CMK (cell line): ENCODE data around the gene TXNDC11.

Experiments
- DNase-seq: peaks from one replicate; pipeline ENCODE4 v3.0.0-alpha.2; 2010; ENCODE audit warnings: low read depth

The TXNDC11 gene

DNA sequence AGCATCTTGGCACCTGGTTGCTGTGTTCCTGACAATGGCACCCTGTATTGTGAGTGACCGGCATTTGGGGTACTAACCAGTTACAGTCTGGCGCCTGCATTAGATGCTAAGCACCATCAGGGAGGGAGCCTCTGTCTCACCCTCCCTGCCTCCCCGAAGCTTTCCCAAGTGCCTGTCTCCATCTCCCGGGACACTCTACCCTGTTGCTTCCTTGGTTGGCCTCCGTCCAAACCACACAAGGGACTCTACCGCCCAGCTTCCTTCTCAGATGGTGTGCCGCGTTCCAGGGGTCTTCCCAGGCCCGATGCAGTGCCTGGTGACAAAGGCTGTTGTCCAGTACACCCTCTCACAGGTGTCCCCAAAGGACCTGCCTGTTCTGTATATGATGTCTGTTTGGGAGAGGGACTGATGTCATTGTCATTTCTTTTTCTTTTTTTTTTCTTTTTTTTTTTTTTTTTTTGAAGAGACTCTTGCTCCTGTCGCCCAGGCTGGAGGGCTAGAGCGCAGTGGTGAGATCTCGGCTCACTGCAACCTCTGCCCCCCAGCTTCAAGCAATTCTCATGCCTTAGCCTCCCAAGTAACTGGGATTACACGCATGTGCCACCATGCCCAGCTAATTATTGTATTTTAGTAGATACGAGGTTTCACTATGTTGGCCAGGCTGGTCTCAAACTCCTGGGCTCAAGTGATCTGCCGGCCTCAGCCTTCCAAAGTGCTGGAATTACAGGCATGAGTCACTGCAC, 67.7 kb downstream of the TXNDC11 start:
- no peak for DNase-seq

DNA sequence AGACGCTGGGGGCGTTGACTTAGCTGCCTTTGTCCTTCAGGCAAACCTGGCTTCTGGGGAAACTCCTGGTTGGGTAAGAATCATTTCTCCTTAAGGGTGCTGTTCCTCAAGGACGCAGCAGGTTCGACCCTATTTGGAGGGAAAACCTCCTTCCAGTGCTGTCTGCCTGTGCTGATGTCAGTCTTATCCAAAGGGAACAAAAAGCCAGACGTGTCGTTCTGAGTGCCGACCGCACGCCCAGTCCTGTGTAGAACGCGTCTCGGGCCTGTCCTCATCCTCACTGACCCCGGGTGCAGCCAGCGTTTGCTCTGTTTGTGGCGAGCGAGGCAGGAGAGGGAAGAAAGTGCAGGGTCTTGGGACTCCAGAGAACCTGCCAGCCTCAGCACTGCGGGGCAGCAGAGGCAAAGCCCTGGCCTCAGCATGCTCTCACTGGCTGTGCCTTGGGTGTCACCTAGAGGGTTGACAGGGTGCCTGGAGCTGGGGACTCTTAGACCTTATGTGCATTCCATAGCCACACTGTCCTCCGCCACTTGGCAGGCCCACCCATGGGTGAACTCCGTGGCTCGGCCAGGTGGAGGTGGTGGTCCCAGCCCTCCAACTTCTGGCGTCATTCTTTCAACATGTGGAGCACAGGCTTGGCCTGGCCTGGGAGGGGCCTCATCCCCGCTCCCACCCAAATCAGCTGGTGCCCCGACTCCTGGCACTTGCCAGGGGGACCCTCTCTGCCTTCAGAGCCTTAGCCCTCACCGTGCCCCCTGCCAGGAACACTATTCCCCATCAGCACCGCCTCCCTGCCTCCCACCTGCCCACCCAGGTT, 68.4 kb downstream of the TXNDC11 start:
- DNase-seq = no peak

DNA sequence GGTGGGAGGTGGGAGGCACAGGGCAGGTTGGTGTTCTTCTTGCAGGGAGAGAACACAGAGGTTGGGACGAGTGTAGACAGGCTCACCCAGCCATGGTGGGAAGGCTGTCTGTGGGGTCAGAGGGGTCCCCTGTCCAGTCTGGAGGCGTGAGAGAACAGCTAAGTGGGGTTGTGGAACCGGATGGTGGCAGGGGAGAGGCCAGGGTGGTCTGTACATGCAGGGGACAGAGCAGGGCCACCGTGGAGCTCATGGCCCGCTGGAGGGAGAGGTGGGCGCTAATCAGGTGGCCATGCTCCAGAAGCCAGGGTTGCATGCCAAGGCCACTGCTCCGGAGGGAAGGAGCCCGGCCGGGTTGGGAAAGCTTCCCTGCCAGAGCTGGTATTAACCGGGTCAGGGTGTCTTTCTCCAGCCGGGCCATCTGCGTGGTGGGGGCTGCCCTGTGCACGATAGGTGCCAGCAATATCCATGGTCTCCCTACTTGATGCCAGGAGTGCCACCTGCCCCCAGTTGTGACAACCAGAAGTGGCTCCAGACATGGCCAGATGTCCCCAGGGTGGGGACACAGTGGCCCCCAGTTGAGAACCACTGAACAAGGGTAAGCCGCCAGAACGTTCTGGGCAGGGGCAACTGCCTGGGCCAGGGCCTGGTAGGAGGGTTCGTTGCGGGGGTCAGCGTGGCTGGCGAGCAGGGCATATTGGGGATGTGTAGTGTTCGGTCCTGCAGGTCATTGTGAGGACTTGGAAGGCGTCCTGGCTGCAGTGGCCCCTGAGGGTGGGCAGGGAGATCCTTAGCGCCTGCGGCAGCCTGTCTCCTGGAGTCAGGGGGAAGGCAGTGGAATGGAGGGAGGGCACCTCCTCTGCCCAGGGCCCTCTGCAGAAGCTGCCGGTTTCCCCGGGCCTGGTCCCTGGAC, 69.3 kb downstream of the TXNDC11 start:
- DNase-seq = no peak

DNA sequence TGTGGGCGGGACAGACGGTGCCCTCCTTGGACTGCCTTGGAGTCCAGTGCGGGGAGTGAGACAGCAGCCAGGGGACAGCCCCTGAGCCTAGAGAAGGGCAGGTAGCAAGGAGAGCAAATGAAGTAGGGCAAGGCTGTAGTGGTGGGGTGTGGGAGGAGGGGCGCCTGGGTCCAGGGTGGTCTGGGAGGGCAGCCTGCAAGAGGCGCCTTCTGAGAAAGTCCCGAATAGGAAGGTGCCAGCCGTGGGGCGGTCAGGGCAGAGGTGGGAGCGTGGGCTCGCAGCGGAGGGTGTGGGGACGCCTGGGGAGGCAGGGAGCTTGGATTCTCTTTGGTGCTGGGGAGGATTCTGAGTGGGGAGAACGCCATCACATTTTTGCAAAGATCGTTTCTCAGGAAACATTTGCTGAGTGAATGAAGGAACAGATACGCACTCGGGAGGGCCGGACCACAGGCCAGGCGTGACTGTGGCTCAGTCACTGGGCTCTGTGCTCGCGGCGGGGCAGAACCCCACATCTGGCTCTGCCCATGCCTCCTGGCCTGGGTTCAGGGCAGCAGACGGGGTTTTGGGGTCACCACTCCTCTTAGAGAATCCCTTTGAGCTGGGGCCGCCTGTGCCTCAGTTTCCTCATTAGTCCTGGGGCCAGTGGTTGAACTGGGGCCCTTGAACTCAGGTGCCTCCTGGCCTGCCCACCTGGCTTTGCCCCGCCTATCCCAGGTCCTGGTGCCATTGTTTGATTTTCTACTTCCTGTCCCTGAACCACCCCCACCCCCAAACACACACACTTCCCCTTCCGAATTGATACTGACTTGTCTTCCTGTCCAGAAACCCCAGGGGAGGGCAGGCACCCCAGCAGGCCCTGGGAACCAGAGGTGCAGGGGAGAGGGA, 70.2 kb downstream of the TXNDC11 start:
- DNase-seq = peak; percentile 68

DNA sequence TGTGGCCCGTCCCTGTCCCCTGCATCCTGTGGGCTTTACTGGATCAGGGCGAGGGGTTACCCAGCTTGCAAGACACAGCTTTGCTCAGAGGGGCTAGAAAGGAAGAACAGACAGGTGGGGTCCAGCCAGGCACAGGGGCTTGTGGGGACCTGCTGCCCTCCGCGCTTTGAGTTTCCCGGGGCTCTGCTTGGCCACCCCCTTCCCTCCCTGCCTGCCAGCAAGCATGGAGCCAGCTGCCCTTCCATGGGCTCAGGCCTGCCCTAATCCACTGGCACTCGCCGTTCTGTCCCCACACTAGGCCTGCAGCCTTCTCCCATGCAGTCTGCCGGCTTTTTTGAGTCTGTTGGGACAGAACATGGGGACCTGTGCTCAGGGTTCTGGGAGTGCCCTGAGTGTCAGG, 71.0 kb downstream of the TXNDC11 start:
- DNase-seq = no peak

DNA sequence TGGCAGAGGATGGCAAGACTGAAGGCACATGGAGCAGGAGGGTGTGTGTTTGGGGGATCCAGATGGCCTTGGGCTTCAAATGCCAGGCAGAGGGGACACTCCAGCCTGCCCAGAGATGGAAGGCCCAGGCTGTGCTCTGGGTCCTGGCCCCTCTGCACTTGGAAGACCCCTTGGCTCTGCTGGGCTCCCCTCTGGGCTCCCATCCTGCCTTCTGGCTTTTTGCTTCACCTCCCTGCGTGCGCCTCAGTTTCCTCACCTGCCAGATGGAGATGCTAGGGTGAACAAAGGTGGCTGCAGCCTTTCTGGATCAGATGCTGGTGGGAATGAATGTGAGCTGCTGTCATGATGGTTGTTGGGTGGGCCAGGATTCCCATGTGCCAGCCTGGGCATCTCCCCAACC, 71.4 kb downstream of the TXNDC11 start:
- DNase-seq = no peak

DNA sequence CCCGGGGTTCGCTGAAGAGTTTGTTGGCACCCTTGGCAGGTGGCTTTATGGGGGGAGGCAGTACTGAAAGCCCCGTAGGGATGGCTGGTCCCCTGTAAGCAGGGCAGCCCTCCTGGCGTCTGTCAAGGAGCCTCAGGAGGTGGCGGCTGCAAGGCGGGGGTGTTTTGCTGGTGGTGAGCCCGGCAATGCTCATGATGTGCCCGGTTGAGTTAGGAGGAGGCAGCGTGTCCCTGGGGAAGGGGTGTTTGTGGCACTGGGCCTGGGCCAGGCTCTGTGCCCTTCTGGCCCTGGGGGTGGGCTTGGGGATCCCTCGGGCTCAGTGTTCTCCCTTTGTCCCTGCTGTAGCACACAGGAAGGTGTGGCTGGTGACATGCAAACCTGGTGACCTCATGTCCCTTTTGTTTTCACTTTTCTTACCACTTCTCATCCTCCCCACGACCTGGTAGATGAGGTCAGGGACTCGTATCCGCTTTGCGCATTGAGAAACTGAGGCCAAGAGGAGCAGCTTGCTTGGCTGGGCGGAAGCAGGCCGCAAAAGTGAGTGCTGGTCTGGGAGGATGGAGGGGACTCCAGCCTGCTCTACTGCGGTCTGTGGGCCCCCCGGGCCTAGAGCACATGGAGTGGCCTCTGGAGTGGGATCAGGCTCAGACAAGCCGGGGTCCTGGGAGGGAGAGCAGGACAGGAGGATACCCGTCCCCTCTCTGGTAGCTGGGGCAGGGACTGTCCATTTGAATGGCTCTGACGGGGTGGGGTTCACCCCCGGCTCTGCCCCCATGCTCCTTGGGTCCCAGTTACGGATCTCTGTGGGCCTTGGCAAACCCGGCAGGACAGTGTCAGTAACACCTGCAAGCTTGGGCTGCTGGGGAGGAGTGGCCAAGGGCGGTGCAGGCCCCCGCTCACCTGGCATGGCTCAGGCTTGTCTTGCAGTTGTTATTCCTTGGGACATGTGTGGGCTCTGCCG, 72.2 kb downstream of the TXNDC11 start:
- DNase-seq = no peak

DNA sequence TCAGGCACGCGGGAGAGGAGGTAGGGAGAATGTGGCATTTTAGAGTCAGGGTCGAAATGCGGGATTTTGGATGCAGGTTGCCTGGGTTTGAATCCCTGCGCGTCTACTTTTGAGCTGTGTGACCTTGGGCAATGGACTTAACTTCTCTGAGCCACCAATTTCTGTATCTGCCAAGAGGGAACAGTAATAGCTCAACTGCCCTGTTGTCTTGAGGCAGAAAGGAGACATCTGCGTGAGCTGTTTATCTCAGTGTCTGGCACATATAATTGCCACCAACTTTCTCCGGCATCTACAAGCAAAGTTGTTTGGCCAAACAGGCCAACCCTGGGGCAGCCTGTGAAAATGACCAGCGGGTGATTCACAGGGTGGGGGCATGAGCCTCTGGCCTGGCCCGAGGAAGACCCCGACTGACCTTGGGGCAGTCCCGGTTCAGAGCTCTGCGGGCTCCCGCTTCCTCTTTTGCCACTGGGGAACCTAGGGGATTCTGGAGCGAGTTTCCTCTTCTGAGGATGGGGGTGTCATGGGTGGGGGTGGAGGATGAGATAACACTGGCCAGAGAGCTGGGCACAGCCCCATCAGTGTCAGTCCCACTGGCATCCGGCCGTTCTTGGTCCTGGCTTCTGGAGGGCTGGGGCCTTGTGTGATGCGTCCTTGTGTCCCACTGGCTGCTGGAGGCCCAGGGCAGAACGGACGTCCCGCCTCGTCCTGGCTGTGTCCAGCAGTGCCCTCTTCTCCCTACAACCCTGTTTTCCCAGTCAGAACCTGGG, 73.1 kb downstream of the TXNDC11 start:
- DNase-seq = peak; percentile 74

DNA sequence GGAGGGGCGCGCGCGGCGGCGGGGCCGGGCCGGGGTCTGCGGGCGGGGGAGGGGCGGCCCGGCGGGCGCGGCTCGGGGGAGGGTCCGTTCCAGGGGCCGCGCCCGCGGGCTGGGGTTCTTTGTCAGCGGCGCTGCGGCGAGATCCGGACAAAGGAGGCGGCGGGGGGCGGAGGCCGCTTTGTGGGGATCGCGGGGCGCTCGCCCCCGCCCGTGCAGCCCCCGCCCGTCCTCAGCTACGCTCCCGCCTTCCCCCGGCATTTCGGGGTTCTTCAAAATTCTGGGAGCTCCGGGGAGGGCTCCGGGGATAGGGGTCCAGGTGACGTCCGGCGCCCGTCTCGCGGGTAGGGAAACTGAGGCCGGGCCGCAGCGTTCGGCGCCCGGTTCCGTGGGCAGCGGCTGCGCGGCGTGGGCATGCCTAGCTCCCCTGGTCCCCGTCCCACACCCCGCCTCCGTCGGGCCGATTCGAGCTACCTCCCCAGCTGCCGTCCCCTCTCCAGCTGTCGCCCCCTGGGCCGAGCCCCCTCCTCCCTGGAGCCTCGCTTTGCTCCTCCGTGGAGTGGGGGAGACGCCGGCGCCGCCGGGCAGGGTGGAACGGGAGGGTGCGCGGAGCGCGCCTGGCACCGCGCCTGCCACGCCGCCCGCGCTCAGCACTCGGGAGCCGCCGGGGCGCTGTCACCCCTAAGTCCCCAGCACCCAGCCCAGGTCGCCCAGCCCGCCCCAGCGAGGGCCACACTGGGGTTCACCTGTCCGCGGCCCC, 73.9 kb downstream of the TXNDC11 start:
- DNase-seq = no peak

DNA sequence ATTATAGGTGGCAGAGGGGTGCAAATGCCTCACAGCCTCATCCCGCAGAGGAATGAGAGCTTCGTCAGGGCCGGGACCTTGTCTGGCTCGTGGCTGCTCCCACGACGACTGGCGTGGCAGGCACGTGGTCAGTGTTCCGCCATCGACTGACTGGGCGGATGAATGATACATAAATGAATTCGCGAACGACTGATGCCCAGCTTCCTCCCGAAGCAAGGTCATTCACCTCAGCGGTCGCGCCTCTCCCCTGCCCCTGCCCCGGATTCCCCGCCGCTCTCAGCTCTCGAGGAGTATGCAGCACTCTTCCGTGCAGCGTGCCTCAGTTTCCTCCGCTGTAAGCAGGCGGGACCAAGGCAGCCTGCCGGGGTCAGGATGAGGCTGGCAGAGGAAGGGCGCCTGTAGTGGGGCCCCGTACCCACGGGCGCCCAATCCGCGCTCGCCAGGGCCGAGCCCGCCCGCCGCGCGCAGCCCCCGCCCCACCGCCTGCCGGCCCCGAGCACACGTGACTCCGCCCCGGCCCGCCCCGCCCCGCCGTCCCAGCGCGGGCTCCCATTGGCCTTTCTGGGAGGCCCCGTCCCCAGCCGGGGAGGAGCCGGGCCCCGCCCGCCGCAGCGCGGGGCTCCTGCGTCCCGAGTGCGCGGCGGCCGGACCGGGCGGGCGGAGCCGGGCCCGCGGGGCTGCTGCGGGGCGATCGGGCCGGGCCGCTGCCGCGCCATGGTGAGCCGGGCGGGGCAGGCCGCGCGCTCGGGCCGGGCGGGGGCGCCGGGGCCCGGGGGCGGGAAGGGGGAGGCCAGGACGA, 74.6 kb downstream of the TXNDC11 start, which contains the start of gene SNN:
TSS of gene SNN (plus strand) at position 632 of the 799 bp plus-strand sequence. CDS start 7,605 bp downstream, outside the sequence.
- DNase-seq = peak; percentile 54

DNA sequence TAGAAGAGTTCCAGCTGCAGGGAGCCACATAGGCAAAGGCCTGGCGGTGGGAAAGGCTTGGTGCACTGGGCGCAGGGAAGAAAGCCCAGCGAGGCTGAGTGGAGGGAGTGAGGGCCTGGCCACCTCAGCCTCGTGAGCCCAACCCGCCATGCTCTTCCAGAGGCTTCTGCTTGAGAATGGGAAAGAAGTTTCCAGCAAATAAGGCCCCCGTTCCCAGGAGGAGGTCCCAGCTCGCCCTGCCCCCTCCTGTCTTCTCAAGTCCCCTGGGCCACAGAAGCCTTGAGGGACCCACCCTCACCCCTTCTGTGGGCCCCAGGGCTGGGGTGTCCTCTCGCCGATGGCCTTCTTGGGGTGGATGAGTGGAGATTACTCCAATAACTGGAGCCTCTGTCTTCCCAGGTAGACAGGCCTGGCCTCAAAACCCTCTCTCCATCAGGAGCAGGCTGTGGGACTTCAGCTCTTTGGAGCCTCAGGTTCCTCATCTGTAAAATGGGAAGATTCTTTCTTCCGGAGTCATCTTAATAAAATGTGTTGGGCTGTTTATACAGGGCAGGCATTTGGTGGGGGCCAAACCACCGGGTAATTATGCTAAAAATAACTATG, 75.3 kb downstream of the TXNDC11 start:
- no peak for DNase-seq

DNA sequence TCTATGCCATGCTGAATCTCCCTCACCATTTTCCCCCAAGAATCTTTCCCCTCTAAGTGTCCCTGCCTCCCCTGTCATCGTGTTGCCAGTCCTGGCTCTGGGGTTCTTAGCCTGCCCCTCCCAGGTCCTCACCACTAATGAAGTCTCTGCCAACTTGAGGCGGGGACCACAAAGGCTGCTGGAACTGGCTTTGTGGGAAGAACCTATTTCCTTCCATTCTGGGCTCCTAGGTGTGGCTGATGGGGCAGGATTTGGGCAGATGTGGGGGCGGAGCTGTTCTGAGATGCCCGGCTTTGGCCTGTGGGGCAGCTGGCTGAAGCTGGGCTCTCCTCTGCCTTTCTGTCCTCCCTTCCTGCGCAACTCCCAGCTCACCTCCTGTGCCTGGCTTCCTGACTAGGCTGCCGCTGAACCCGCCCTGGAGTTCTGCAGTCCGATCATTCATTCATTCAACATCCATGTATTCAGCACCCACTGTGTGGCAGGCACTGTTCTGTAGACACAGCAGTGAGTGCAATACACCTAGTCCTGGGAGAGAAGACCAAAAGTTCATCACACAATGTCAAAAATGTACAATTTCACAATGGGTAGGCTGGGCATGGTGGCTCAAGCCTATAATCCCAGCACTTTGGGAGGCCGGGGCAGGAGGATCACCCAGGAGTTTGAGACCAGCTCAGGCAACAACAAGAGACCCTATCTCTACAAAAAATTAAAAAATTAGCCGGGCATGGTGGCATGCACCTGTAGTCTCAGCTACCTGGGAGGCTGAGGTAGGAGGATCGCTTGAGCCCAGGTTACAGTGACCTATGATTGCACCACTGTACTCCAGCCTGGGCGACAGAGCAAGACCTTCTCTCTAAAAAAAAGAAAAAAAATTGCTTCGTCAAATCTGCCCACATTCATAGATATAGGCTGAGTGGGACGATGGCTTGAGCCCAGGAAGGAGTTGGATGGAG, 76.3 kb downstream of the TXNDC11 start:
- DNase-seq = no peak

DNA sequence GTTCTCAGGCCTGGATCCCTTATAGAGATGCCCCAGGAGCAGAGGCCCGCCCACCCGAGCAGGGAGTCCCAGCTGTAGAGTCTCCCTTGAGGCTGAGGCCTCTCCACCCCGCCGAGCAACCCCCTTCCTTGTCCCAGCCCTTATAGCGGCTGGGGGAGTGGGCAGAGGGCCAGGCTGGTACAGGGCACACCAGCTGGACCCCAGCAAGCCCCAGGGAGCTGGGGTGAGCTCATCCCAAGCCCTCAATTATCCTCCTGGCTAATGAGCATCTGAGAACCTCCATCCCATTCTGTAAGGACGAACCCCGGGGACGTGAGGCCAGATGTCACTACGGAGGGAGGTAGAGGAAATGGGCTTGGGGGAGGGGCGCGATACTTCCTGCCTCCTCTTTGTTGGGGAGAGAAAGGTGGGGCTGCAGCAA, 77.6 kb downstream of the TXNDC11 start:
- DNase-seq = no peak

DNA sequence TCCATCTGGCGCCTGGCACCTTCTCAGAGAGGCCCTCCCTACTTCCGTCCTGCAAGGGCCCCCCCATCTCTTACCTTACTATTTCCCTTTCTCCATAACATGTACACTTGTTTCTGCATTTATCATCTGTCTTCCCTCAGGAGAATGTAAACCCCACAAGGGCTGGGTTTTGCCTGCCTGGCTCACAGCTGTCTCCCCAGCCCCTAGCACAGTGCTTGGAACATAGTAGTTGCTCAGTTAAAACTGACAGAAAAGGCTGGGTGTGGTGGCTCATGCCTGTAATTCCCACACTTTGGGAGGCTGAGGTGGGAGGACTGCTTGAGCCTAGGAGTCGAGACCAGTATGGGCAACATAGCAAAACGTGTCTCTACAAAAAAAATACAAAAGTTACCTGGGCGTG, 80.1 kb downstream of the TXNDC11 start:
- DNase-seq = no peak

DNA sequence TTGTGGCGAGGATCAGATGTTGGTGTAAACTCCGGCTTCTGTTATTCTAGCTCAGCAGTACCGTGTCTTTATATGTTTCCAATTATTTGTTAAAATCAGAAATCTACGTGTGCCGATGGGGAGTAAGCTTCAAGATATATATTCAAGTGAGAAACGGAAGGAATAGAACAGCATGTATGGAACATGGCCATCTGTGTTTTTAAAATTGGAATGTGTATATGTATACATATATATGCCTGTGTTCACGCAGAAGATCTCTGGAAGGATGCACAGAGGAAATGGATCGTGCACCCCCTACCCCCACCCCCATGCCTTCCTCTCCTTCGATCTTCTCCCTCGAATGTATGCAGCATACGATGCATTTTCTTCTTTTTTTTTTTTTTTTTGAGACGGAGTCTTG, 82.1 kb downstream of the TXNDC11 start:
- no peak for DNase-seq
